SW480 (cell line): ENCODE results near the gene PAOX.
"Not testable (repeated sequence)": the region's sequence is repeated elsewhere in the genome, so short reads cannot be mapped to it uniquely, and the experiment has no call there.

Experiments used
- DNase-seq: peaks from one replicate; pipeline ENCODE4 v3.0.0-alpha.2; 2016; ENCODE audit warnings: low spot score

PAOX gene

GRCh38 chr10:133365461-133366129, 13.5 kb upstream of the PAOX start:
- no peak for DNase-seq

GRCh38 chr10:133366130-133366478, 13.0 kb upstream of the PAOX start:
- DNase-seq, result no peak

DNA sequence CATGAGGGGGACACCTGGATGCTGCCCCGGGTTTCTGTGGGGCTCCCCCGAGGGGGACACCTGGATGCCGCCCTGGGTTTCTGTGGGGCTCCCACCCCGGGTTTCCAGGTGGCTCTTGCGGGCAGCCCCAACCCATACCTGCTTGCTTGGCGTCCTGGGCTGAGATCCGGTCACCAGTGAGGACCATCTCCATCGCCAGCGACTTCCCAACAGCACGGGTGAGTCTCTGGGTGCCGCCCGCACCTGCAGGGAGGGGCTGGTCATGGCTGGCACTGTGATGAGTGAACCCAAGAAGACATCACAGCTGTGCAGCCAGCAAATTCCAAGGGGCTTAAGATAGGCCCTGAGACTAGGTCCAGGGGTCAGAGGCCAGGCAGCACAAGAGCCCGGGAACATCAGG, 12.3 kb upstream of the PAOX start:
- no peak for DNase-seq

GRCh38 chr10:133367461-133367860, 11.6 kb upstream of the PAOX start:
- DNase-seq, result not testable (repeated sequence)

DNA sequence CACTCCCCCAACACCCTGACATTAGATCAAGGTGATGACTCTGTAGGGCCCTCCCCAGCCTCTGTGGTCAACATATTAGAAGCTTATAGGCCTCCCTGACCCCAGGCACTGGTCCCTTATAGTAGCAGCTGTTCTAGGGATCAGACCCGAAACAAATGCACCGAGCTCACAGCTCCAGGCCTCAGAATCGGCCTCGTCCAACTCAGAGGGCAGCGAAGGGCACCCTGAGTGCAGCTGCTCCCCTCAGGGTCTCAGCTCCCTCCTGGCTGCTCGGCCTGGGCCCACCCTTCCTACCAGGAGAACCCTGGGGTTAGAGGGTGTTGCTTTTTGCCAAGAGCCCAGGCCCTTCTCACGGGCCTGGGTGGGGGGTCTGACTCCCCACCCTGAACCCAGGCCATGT, 10.9 kb upstream of the PAOX start:
- no peak for DNase-seq

DNA sequence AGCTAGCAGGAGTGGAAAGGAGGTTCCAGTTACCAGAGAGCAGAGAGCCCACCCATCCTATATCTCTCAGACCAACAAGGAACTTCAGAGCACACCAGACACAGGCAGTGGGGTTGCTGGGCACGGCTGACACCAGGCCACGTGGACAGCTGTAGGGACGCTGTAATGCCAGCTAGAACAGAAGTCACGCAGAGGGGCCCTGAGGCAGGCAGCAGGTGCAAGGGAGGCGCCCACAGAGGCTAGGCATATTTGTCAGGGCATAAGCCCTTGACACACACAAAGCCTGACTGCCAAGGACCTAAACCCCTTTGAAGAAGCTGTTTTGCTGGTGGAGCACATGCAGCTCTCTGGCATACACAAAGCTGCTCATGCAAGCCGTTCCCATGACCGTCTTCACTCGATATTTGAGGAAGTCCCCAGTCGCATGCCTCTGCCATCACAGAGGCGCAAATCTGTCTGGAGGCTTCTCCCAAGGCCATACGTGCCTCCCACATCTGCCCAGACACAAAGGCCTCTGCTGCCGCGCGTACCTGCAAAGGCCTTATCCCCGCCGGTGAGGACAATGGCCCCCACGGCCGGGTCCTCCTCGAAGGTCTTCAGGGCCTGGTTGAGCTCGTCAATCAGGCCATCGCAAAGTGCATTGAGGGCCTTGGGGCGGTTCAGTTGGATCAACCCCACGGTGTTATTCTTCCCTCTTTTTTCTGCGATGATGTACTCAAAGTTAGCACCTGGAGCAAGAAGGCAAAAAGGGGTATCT, 8.9 kb upstream of the PAOX start:
- DNase-seq, result no peak

GRCh38 chr10:133372507-133372906, 6.6 kb upstream of the PAOX start:
- DNase-seq, result no peak

DNA sequence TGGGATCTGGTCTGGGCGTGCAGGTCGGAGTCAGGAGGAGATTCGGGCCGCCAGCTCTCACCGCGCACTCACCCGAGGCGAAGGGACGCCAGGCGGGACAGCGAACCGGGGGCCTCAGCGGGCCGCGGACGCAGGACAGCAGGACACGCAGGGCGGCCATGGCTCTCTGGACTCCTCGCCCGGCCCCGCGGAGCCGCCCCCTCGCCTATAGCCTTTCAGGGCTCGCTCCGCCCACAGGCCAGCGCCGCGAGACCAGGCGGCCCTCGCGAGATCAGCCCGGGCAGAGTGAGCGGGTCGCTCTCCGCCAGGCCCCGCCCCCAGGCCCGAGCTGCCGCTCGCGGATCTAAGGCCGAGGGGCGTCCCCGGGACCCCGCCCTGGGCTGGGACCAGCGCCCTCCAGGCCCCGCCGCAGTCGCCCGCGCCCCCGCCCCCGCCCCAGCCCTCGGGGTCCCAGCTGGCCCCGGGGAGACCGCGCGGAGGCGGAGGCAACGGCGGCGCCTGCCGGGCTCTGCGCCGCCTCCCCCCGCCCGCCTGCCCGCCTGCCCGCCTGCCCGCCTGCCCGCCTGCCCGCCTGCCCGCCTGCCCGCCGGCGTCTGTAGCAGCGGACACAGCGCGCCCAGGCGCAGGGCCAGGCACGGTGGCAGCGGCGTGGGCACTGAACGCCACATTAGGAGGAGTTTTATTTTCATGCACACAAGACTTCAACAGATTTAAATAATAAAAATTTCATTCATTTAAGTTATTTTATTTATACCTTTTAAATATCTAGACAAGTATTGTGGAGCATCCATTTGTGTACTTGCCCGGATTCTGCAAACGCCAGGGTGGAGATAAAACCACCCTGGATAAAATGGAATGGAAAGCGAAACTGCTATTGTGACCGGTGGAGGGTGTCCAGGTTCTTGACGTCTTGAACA, 5.6 kb upstream of the PAOX start, which contains the start of gene ECHS1:
TSS of gene ECHS1 (minus strand) at position 181 of the 917 bp plus-strand sequence. CDS start at position 160, 21 bp downstream.
- DNase-seq, result peak; percentile 84

- no peak for DNase-seq
These were observed 3.5 kb upstream of the PAOX start for GRCh38 chr10:133375357-133376115.

- DNase-seq, result not testable (repeated sequence)
These were observed 2.9 kb upstream of the PAOX start for GRCh38 chr10:133376183-133376582.

- no peak for DNase-seq
These were observed 1.8 kb upstream of the PAOX start for GRCh38 chr10:133377025-133377817.

DNA sequence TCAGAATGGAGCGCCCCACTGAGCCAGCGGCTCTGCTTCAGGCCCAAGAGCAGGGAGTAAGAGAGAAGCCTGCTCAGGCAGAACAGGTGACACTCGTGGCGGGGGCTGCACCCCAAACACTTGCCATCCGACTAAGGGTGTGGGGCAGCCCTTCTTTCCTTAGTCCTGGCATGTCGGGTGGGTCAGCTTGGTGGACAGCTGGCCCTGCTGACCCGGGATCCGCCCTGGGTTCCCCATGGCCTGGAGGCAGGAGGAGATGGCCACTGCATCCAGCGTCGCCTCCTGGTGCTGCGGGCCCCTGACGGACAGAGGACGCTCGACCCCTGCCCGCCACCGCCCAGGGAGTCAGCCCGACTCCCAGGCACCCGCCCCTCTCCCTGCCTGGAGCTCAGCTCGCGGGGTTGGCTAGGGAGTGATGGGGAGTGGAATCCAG, 1.2 kb upstream of the PAOX start:
- no peak for DNase-seq

DNA sequence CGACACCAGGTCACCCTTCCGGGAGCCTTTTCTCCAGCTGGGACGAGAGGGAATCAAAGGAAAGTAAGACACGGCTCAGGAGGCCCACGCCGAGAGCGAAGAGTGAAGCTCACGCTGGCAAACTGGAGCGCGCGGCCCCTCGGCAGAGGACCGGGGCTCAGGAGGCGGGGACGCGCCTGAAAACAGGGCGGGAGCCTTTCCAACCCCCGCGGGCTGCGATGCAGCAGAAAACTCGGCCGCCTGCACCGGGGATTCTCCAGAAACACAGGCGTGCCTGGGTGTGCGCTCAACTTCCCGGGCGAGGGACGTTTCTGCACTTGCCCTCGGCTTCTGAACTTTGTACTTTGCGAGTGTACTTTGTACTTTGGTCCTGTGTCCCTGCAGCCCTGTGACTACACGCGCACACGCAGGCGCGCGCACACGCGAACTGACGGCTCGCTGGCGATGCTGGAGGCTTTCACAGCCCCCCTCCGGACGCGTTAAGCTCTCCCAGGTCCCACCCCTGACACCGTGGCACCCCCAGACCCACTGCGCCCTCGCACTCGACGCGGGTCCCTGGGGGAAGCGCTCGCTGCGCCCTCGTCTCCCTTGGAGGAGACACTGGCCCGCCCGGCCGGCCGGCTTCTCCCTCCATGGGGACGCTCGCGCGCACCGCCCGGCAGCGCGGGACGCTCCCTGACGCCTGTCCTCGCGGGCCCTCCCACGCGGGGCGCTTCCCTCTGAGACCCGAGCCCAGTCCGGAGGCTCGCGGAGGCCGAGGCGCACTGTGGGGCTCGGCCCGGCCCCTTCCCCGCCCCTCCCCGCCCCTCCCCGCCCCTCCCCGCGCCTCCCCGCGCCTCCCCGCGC, 588 bp upstream of the PAOX start:
- DNase-seq, result peak; percentile 48

DNA sequence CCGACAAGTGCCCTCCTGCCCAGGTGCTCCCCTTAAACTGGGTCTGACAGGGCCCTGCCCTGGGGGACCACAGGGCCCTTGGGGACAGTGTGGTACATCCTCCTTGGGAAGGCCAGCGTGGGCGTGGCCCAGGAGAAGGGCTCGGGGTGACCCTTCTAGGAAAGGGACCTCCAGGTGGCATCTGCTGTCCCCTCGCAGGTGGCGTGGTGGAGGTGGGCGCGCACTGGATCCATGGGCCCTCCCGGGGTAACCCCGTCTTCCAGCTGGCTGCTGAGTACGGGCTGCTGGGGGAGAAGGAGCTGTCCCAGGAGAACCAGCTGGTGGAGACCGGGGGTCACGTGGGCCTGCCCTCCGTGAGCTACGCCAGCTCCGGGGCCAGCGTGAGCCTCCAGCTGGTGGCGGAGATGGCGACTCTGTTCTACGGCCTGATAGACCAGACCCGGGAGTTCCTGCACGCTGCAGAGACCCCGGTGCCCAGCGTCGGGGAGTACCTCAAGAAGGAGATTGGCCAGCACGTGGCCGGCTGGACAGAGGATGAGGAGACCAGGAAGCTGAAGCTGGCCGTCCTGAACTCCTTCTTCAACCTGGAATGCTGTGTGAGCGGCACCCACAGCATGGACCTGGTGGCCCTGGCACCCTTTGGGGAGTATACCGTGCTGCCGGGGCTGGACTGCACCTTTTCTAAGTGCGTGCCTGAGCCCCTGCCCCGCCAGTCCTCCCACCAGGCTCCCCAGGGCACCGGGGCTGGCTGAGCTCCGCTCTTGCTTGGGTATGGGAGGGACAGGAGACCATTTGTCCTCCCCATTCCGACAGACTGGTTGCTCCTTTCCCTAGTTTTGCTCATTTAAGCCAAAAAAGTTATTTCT, 972 bp downstream of the PAOX start:
- no peak for DNase-seq

DNA sequence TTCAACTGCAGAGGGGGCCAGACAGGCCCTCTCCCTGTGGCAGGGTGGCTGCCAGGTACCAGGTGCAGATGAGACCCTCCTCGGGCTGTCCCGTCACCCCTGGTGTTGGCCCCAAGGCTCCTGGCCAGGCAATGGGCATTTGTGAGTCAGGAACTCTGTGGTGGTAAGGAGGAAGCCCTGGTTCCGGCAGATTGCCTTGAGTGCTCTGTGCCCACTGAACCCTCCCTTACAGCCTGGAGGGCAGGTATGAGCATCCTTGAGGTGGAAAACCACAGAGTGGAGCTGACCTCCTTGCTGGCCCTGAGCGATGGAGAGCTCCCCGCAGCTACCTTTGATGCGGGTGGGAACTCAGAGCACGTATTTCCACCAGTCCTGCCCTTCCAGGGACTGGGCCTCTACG, 2.0 kb downstream of the PAOX start:
- no peak for DNase-seq

- no peak for DNase-seq
These were observed 4.5 kb downstream of the PAOX start for GRCh38 chr10:133383551-133383950.

DNA sequence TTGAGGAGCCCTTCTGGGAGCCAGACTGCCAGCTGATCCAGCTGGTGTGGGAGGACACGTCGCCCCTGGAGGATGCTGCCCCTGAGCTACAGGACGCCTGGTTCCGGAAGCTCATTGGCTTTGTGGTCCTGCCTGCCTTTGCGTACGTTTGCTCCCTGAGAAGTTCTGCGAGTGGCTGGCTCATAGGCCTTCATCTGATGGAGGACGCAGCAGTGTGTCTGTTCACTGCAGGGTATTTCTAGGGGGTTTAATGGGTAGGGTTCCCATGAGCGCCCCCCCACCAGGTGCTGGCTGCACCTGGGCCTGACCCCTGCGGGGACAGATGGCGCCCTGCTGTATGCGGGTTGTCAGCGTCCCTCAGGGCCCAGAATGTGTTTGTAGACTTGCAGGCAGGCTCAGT, 5.0 kb downstream of the PAOX start:
- no peak for DNase-seq

DNA sequence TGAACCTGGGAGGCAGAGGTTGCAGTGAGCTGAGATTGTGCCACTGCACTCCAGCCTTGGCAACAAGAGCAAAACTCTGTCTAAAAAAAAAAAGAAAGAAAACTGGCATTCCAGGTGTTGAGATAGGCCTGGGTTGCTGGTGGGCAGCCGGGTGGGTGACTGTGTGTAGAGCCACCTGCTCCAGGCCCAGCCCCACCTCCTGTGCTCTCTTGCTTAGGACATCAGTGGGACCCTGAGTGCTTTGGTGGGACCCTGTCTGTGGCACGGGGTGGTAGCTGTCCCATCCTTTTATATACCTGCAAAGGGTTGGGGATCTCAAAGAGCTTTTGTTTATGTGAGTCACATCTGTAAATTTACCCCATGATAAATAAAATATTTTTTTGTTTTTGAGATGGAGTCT, 6.2 kb downstream of the PAOX start:
- no peak for DNase-seq

- DNase-seq, result not testable (repeated sequence)
These were observed 7.9 kb downstream of the PAOX start for GRCh38 chr10:133386951-133387350.
